ENCODE measurements around the gene ST3GAL4.
"Not testable (repeated sequence)": the region's sequence is repeated elsewhere in the genome, so short reads cannot be mapped to it uniquely, and the experiment has no call there.

Gene ST3GAL4

DNA sequence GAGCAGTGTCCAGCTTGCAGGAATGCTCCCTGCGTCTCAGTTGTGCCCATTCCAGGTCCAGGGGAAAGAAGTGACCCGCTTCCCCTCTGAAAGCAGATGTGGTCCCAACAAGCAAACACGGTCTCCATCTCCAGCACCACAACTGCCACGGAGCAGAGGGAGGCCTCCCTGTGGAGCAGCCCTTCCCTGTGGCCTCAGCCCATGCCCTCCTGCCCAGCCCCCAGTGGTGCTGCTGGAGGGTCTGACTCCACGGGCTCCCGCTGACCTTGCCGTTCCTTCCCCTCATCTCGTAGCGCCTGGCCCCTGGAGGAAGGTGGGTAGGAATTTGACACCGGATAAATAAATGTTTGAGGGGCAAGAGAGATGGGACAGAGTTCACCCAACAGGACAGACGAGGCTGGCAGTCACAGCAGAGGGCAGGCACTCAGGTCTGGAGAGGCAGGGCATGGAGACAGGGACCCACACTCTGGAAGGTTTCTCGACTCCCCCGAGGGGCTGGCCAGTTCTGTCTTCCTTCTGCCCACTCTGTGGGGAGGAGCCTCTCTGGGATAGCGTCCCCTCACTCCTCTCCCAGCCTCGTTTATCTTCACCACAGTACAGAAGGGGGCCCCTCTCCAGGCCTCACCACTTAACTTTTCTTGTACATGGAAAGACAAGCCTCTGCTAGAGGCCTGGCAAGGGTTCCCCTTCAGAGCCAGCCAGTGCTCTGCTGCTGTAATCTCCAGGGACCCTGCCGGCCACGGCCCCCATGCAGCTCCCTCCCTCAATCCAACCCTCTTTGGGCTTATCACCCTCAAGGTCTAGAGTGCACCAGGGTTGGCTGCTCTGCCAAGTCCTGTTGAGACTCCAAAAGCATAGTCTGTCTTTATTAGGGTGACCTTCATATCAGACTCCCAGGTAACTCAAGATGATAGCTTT, 7.5 kb upstream of the ST3GAL4 start:
- no peak for DNase-seq

DNA sequence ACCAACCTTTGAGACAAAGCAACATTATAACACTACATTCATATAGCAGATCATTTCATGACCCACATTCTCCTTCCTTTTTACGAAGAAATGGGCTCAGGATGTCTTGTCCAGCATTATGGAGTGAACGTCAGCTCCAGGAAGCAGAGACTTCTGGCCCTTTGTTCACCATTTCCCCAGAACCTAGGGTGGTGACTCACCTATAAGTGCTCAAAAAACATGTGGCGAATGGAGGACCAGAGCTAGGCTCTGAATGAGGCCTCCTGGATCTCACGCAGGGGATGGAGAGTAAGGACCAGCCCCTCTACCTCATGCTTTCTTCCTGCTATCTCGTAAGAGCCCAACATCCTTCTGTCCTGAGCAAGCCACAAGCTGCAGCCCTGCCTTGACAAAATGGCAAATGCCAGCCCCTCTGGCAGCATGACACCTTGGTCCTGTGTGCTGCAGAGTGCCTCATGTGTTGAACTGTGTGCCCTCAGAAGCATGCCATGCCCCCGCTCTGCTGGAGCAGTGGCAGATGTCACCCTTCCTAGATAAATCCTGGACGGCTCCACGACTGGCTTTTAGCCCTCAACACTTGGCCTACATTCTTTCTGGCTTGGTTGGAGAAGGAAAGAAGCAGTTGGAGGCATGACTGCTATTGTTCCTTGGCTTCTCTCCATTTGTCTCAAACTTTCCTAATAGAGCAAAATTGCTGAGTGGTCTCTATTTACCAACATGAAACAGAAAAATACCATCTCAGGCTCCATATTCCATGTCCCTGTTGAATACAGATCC, 6.5 kb upstream of the ST3GAL4 start:
- DNase-seq, result peak; percentile 38

DNA sequence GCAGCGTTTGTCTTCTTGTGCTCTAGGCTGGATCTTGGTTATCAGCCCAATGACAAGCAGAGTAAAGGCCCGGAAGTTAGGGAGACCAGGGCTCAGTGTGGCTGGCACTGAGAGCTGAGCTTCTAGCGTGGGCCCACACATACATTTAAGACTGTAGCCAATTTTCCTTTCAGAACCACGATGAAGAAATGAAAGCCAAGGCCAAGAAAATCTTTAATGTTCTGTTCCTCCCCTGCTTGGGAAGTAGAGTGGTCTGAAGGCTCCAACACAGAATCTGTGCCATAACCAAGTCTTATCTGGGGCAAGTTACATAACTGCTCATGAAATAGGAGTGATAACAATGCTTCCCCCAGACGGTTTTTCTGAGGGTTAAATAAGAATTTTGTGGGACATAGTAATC, 4.7 kb upstream of the ST3GAL4 start:
- no peak for DNase-seq

DNA sequence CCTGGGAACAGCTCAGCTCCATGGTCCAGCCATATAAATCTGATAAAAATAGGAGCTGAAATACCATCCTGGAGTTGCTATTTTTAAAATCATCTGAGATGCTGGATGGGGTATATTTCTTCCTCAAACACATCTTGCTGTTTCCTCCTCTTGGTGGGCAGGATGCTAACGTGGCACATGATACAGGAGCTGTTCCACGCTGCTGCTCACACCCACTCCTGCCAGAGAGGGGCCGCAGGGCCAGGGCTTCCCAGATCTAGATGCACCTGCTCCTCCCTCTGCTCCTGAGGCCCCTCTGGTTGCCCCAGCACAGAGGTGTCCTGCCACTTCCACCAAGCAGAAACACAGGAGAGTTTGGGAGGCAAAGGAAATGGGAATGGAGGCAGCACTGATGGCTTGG, 3.3 kb upstream of the ST3GAL4 start:
- no peak for DNase-seq

DNA sequence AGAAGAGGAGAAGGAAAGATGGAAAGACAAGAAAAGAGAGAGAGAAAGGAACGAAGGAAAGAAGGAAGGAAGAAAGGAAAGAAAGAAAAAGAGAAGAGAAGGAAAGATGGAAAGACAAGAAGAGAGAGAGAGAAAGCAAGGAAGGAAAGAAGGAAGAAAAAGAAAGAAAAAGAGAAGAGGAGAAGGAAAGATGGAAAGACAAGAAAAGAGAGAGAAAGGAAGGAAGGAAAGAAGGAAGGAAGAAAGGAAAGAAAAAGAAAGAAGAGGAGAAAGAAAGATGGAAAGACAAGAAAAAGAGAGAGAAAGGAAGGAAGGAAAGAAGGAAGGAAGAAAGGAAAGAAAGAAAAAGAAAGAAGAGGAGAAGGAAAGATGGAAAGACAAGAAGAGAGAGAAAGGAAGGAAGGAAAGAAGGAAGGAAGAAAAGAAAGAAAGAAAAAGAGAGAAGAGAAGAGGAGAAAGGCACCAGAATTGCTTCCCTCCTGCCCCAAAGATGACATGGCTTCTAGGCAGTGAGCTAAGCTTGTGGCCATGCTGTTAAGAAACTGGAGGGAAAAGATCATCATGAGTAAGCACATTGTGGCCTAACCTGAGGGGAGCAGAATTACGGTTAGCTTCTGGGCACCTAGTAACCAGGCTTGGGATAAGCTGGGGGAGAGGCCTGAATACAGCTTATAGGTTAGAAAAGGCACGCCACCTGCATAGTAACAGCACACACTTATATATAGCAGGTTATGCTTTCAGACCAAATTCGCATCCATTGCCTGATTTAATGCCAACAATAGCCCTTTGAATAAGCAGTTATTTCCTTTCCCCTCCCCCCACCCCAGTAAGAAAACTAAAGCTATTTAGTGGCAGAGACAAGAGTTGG, 2.3 kb upstream of the ST3GAL4 start:
- peak; percentile 39 for DNase-seq

DNA sequence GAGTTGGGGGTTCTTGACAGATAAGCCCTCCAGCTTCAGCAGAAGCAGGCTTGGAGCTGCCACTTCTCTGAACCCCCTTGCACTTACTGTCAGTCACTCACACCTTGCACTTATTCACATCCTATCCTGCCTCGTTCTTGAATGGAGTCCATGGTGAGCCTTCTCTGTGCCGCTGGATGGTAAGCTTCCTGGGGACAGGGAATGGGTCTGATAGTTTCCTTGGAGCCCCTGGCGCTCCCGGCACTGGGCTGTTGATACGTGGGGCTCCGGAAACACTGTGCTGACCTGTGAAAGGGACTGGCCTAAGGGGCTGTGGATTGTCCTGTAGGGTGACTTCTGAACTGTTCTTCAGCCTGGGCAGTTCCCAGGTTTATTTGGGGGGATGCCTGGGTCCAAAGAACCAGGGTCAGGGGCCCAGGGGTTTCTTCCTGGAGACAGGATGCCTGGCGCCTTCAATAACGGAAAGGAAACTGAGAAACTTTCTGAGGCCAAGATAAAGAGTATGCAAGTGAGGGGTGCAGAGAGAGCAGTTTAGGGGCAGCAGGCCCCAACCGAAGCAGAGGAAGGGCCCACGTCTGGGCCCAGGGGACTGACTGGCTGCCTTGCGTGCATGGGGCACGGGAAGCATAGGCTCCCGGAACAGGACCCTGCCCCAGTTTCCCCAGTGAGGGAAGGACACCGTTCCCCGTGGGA, 709 bp upstream of the ST3GAL4 start:
- DNase-seq, result peak; percentile 31

DNA sequence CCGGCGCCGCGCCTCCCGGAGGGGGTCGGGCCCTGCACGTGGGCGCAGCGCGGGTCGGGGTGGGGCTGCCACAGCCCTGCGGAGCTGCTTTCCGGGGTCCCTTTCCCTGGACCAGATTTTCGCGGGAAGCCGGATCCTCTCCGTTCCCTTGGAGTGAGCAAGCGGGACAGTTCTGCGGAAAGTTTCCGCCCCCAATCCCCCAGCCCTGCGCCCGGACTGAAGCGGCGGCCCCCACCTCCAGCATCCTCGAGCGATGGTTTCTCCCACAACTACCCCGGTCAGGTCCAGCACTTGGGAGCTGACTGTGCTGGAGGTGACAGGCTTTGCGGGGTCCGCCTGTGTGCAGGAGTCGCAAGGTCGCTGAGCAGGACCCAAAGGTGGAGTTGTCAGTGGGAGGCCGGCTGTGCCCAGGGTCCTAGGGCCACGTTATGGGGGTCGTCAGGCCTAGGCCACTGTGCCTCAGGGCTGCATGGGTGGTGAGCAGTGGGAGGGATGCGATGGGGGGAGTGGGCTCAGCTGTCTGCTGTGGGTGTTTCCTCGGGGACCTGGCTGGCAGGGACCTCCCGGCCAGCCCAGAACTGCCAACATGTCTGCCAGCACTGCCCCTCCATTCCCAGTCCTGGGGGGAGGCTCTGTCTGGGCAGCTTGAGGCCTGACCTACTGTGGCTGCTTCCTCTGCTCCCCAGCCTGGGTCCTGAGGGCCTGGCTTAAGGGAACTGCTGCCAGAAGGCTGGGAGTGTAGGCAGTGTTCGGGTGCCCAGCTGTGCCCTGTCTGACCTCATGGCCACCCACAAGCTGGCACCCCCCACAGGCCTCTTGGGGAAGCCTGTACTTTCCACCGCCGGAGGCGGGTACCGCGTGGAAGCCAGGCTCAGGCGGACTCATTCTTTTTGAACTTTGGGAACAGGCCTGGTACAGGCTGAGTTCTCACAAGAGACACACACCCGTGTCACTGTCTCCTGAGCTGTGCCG, 726 bp downstream of the ST3GAL4 start:
- DNase-seq, result peak; percentile 58

DNA sequence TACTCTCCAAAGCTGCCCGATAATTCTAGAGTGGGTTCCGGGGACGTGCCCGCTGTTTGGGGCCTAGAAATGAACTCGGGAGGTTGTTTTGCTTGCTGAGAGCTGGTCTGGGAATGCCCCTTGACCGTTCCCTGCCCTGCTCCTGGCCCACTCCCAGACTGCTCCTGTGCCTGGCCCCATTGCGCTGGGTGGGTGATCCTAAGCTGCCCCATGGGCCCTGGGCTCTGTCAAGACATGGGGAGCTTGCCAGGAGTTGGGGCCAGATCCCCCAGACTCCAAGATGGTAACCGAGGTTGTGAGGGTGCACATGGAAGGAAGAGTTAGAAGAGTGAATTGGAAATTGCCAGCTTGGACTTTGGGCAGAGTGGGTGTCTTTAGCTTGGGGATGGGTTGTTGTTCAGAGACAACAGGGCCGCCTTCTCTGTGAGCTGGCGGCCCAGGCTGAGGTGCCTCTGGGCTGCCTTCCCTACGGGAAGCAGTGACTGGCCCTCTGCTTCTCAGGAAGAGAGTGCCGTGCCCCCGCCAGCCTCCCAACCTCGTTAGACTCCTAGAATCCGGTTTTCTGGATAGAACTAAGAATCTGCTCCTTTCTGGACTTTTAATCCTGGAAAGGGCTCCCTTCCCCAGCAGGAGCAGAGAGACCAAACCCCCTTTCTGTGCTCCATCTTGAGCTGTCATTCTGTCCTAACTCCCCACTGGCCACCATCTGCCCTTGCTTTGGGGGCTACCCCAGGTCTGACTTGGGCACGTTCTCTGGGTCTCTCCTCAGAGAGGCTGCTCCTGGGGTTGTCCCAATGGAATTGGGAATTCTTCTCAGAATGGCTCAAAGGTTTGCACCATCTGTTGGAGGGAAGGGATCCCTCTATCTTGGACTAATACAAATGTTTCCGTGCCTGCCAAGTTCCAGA, 1.8 kb downstream of the ST3GAL4 start:
- DNase-seq, result no peak

DNA sequence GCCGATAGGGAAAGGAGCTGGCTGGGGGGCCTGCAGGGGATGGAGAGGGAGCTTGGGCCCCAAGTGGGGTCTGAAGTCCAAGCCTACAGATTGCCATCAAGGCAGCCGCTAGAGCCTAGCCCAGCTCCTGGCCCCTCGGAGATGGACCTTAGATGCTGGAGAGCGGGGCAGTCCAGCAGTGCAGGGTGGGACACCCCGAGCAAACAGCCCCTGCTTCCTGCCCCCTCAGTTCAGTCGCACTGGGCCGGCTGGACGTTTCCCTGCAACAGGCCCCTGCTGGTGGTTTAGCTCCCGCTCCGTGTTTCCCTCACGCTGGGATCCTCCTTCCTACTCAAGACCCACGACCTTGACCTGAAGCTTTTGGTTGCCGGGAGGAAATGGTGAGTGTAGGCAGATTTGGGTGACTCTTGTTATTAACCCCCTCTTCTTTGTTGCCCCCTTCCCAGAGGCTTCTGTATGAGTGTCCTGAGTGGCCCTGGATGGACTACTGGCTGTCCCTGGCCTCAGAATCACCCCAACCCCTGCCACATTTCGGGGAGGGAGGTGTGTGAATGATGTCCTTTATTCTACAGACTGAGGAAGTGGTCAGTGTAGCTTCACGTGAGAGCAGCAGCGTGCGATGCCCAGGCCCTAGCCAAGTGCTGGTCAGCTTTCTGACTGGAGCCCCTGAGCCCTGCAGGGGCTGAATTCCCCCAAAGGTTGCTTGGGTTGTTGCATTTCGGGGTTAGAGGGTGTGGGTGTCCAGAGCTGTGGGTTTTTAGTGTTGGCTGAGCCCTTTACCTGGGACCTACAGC, 2.7 kb downstream of the ST3GAL4 start:
- DNase-seq, result no peak

DNA sequence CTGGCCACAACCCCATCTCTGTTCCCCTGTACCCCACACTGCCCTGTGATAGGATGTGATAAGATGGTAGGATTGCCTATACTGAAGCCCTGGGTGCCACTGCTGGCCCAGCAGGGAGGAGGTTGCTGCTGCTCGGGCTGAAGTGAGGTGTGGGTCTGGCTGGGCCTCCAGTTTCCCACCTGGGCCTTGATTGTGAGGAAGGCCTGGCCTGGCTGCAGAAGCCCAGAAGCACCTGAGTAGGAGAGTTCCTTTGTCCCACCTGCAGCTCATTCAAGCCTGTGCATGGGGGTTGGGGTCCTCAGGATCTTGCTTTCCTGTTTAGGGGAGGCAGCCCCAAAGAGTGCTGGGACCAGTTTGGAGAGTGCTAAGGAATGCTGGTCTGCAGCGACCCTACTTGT, 3.3 kb downstream of the ST3GAL4 start:
- DNase-seq, result no peak

DNA sequence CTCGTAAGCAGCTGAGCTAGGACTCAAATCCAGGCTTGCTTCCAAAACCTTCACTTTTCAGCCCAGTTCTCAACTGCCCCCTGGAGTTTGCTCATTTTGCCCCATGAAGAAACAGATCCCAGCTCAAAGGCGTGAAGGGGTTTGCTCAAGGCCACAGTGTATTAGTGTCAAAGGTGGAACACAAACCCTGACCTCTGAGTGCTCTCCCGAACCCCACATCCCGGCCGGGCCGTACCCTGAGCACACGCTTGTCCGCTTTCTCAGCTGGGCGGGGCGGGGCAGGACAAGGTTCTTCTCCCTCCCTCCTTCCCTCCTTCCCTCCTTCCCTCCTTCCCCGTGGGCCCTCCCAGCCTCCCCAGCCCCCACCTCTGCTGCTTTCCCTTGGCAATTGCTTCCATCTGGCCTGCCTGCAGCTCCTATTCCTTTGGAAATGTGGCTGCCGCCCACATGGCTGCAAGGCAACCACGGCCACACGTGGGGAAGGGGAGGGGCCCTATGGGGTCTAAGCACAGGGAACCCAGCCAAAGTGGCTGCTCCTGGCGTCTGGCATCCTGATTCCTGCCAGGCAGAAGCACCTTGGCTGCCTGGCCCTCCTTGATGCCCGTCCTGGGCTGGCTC, 4.1 kb downstream of the ST3GAL4 start:
- DNase-seq, result peak; percentile 77

DNA sequence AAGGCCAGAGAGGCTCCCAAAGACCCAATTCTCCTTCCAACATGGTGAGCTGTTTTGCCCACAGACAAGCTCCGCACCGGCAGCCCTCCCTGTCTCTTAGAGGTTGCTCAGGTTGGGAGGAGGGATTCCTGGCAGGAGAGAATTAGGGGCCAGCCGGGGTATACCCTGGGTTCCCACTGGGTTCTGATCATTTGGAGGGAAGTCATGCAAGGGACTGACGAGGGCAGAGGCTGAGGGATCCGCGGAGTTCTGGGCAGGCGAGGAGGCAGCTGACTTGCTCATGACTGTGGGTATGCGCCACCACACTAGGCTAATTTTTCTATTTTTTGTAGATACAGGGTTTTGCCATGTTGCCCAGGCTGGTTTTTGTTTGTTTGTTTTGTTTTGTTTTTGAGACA, 4.6 kb downstream of the ST3GAL4 start:
- DNase-seq, result no peak

DNA sequence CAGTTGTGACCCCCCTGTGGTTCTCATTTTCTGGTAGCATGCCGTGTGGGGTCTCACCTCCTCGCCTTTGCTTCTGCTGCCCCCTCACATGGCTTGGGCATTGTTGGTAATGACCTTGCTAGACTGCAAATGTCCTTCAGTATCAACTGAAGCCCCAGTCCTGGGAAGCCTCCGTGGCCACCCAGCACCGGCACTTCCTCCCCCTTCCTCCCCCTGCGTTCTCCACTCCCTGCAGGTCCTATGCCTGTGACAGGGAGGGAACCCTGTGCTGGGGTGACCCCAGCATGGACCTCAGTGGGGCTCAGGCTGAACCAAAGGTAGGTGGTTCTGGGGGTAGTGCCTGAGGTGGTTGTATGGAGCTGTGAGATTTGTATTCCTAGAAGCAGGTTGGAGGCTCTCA, 5.9 kb downstream of the ST3GAL4 start:
- DNase-seq, result no peak

DNA sequence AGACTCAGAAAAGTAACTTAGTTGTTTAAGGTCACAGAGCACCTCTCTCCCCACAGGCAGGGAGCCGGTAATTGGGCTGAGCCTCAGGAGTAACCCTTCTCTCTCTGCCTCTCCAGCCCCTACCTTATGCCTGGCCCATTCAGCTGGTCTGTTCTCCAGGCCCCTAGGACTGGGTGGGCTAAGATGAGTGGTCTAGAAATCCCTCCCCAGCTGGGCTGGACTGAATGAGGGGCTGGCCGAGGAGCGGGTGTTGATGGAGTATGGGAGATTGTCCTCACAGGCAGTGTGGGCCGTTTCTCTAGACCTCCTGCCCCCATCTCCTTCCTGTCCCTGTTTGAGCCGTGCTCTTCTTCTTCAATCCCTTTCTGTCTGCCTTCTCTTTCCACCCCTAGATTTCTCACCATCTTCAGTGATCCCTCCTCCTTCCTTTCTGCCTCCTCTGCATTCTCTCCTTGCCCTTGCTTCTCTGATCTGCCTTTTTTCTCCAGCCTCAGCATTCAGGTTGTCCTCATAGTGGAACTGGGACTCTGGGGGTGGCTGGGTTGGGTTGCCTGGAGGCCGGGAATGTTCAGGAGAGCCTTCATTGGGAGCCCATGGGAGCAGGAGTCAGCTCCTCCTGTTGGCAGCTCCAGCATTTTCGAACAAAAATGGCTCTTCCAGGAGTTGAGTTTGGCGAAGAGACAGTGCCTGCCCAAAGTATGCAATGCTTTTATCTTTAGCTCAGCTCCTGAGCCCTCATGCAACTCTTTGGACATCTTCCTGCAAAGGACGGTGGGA, 7.6 kb downstream of the ST3GAL4 start:
- no peak for DNase-seq

DNA sequence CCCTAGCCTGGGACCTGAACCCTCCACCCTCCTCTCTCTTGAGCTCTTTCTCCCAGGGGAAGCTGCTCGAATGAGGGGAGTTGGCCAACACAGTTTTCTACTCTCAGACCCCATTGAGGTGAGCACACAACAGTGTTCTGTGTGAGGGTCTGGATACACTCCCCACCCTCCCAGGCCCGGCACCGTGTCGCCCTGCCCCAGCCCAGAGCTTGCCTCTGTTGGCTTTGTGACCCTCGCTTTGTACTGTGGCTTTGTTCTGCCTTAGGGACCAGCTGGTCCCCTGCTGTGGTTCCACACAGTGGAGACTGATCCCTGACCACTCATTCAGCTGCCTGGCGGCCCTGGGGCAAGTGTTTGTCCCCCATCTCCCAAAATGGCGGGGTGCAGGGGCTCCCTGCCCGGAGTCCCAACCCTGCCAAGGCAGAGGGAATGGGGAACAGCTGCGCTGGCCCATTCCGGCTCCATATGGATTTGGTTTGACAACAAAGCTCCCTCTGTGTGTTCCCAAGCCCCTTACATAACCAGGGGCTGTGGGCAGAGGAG, 8.3 kb downstream of the ST3GAL4 start:
- peak; percentile 47 for DNase-seq

DNA sequence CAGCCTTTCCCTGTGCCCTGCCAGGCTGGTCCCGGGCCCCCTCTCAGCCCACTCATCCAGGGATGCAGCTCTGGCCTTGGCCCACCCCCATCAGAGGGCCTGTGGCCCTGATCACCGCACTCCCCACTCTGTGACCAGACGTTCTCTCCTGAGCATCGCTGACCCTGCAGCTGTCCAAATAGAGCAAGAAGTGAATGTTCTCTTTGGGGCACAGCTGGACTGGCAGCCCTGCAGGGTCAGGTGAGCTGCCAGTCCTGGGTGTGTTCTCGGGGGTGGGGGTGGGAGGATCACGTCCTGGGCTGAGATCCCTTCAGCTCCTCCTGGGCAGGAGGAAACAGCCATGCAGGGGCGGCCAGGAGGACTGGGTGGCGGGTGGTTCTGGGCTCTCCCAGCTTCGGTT, 9.2 kb downstream of the ST3GAL4 start:
- DNase-seq, result not testable (repeated sequence)

DNA sequence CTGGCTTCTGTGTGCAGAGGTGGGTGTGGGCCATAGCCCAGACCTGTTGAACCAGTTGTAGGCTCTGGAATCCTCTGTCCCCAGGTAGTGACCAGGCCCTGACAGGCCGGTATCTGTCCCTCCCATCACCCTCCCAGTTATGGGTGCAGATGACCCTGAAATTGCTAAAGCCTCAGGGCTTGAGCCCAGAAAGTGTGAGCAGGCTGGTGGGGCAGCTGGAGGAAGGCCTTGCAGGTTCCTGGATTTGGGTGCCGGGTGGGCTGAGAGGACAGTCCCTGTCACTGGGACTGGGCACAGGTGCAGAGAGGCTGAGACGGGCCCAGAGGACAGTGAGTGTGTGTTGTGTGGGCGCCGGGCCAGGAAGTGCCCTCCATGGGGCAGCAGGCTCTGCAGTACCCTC, 10.0 kb downstream of the ST3GAL4 start:
- not testable (repeated sequence) for DNase-seq

Measured in eye (tissue), 1 donor.